GM18868 (cell line): Measurements from ENCODE around the gene VPS51.

Experiments
- ATAC-seq: cut with Tn5 transposase; IDR thresholded peaks from one replicate; pipeline ENCODE4 v1.9.1; 2021; ENCODE audit warnings: mild to moderate bottlenecking, moderate library complexity; ENCODE audit not compliant: unreplicated experiment

VPS51 gene

GRCh38 chr11:65160643-65161042, 64.6 kb downstream of the VPS51 start:
- ATAC-seq = no peak
